Hepatocyte (in vitro differentiated cells): ENCODE results near the gene KCNQ2. TPM values are rescaled to one million over a fixed set of nuclear protein-coding genes. Genes with fewer than 3 reads are reported as not detected.

ENCODE experiments used
- DNase-seq: peaks from one replicate; pipeline ENCODE4 v3.0.0-alpha.2; 2016; ENCODE audit warnings: low spot score
- H2AFZ ChIP-seq: fragments of 200-600 bp; sonication (generic); 2 replicates; pipeline ENCODE4 v1.6.0; 2016; ENCODE audit warnings: antibody characterized with exemption, mild to moderate bottlenecking
- H3K27ac ChIP-seq: fragments of 200-600 bp; sonication (generic); 2 replicates; pipeline ENCODE4 v1.5.1; 2016; ENCODE audit warnings: mild to moderate bottlenecking
- H3K27me3 ChIP-seq: fragments of 200-600 bp; sonication (generic); 2 replicates; pipeline ENCODE4 v1.6.1; 2016
- H3K36me3 ChIP-seq: fragments of 200-600 bp; sonication (generic); replicated peaks from 2 replicates; pipeline ENCODE4 v1.5.1; 2016; ENCODE audit warnings: low read depth; ENCODE audit not compliant: insufficient read depth
- H3K4me1 ChIP-seq: fragments of 200-600 bp; sonication (generic); 2 replicates; pipeline ENCODE4 v1.5.1; 2016; ENCODE audit warnings: mild to moderate bottlenecking, moderate library complexity; ENCODE audit not compliant: insufficient read depth
- H3K4me2 ChIP-seq: fragments of 200-600 bp; sonication (generic); 2 replicates; pipeline ENCODE4 v1.6.0; 2016
- H3K4me3 ChIP-seq: fragments of 200-600 bp; sonication (generic); 2 replicates; pipeline ENCODE4 v1.5.1; 2016; ENCODE audit warnings: mild to moderate bottlenecking
- H3K79me2 ChIP-seq: fragments of 200-600 bp; sonication (generic); 2 replicates; pipeline ENCODE4 v1.6.0; 2017; ENCODE audit warnings: mild to moderate bottlenecking
- H3K9me2 ChIP-seq: fragments of 200-600 bp; sonication (generic); replicated peaks from 2 replicates; pipeline ENCODE4 v1.6.0; 2017; ENCODE audit warnings: mild to moderate bottlenecking; ENCODE audit not compliant: insufficient read depth
- H3K9me3 ChIP-seq: fragments of 200-600 bp; sonication (generic); 2 replicates; pipeline ENCODE4 v1.5.1; 2016; ENCODE audit warnings: low read depth, mild to moderate bottlenecking
- H4K20me1 ChIP-seq: fragments of 200-600 bp; sonication (generic); 2 replicates; pipeline ENCODE4 v1.6.0; 2016; ENCODE audit warnings: mild to moderate bottlenecking; ENCODE audit not compliant: insufficient read depth, poor library complexity, severe bottlenecking
- CTCF ChIP-seq: fragments of 200-600 bp; sonication (generic); IDR thresholded peaks from 2 replicates; pipeline ENCODE4 v1.5.1; 2016; ENCODE audit warnings: antibody characterized with exemption, mild to moderate bottlenecking; ENCODE audit not compliant: poor library complexity
- EZH2 ChIP-seq: fragments of 200-600 bp; sonication (generic); IDR thresholded peaks from 2 replicates; pipeline ENCODE4 v1.6.1; 2016; ENCODE audit warnings: antibody characterized with exemption, mild to moderate bottlenecking, borderline replicate concordance
- EZH2phosphoT487 ChIP-seq: fragments of 200-600 bp; sonication (generic); IDR thresholded peaks from one replicate; pipeline ENCODE4 v1.6.1; 2018; ENCODE audit warnings: antibody characterized with exemption, mild to moderate bottlenecking, low read depth, moderate library complexity; ENCODE audit not compliant: unreplicated experiment, severe bottlenecking
- WGBS: methylation state at CpG from one replicate; pipeline ENCODE4 v1.1.6; 2016; ENCODE audit warnings: low lambda C conversion rate; ENCODE audit errors: missing lambda C conversion rate; 5-methylcytosine and 5-hydroxymethylcytosine counted together
- polyA plus RNA-seq: library from polyadenylated mRNA; unstranded; fragments of >200 nt; fragmentation: Nextera tagmentation; extraction: Ambion mirVana; gene quantifications from 2 replicates; pipeline ENCODE4 v1.2.1, GENCODE V29; 2016
- total RNA-seq: library from RNA; depleted of rRNA; stranded (reverse); fragments of >200 nt; gene quantifications from 2 replicates; pipeline ENCODE4 v1.2.3, GENCODE V29; 2014

The KCNQ2 gene
- total and polyA plus RNA-seq, 2 experiments from 2014 or later: 3.5 to 5.4 TPM

GRCh38 chr20:63399596-63400375 lies 72.7 kb downstream of the KCNQ2 start:
- H2AFZ ChIP-seq: no peak overlapping the region
- 93% methylated on average over 38 of the region's 41 CpGs for WGBS
- no peaks in the 10 kb centered on the region for H3K79me2 ChIP-seq
- no peak for TF ChIP-seq CTCF
- no peak for TF ChIP-seq EZH2
- TF ChIP-seq EZH2phosphoT487: no peak
- H3K9me3 ChIP-seq: no peaks in the 10 kb centered on the region
- no peak overlapping the region for H3K27ac ChIP-seq
- no peaks in the 10 kb centered on the region for H4K20me1 ChIP-seq
- no peaks in the 10 kb centered on the region for H3K9me2 ChIP-seq
- H3K27me3 ChIP-seq: no peaks in the 10 kb centered on the region
- H3K36me3 ChIP-seq: no peaks in the 10 kb centered on the region
- no peak overlapping the region for H3K4me2 ChIP-seq
- no peaks in the 10 kb centered on the region for H3K4me1 ChIP-seq
- DNase-seq: no peak
- H3K4me3 ChIP-seq: no peak overlapping the region

GRCh38 chr20:63398744-63399514 lies 73.5 kb downstream of the KCNQ2 start:
- Histone ChIP-seq H3K4me3 (no peak overlapping the region), H3K4me2 (no peak overlapping the region), H3K4me1 (no peaks in the 10 kb centered on the region), H2AFZ (no peak overlapping the region), H3K9me2 (no peaks in the 10 kb centered on the region), H3K27me3 (no peaks in the 10 kb centered on the region), H3K79me2 (no peaks in the 10 kb centered on the region), H4K20me1 (no peaks in the 10 kb centered on the region), H3K9me3 (no peaks in the 10 kb centered on the region), H3K27ac (no peak overlapping the region), H3K36me3 (no peaks in the 10 kb centered on the region)
- no peak for DNase-seq
- 93% methylated on average over 20 of the region's 27 CpGs for WGBS
- TF ChIP-seq EZH2 (no peak), EZH2phosphoT487 (no peak), CTCF (no peak)

GRCh38 chr20:63397946-63398450 lies 74.5 kb downstream of the KCNQ2 start:
- Histone ChIP-seq H3K27me3 (no peaks in the 10 kb centered on the region), H3K9me2 (no peaks in the 10 kb centered on the region), H3K4me3 (no peak overlapping the region), H3K27ac (no peak overlapping the region), H4K20me1 (no peaks in the 10 kb centered on the region), H3K4me2 (no peak overlapping the region), H3K4me1 (no peaks in the 10 kb centered on the region), H3K79me2 (no peaks in the 10 kb centered on the region), H3K9me3 (no peaks in the 10 kb centered on the region), H2AFZ (no peak overlapping the region), H3K36me3 (no peaks in the 10 kb centered on the region)
- DNase-seq: no peak
- WGBS: 88% methylated on average over 25 of the region's 25 CpGs
- no peak for TF ChIP-seq CTCF
- no peak for TF ChIP-seq EZH2phosphoT487
- no peak for TF ChIP-seq EZH2
